H1 (cell line): ENCODE results near the gene GRID2. TPM values are rescaled to one million over a fixed set of nuclear protein-coding genes. Genes with fewer than 3 reads are reported as not detected.

Experiments used
- JUND ChIP-seq: IDR thresholded peaks from 2 replicates; pipeline ENCODE4 v1.6.1; 2011; ENCODE audit warnings: mild to moderate bottlenecking, improper control_type of control experiment, low read length
- SP1 ChIP-seq: IDR thresholded peaks from 2 replicates; pipeline ENCODE4 v1.6.1; 2011; ENCODE audit warnings: low read depth, low read length
- SP4 ChIP-seq: IDR thresholded peaks from 2 replicates; pipeline ENCODE4 v1.6.1; 2012; ENCODE audit warnings: low read length, inconsistent platforms
- polyA plus RNA-seq, 7 experiments: library from polyadenylated mRNA; depleted of rRNA in 3 of 7; stranded (reverse) in 5 of 7; unstranded in 2 of 7; fragments of >200 nt in 5 of 7; fragments of 200-250 nt in 2 of 7; gene quantifications; 1 replicate in 5 of 7; 2 replicates in 1 of 7; 4 replicates in 1 of 7; pipeline versions ENCODE4 v1.2.1 to v1.2.3, GENCODE V29; 2011 to 2013; ENCODE audit warnings: missing spikeins in 2 of 7, mixed read lengths in 2 of 7
- total RNA-seq: library from RNA; stranded (reverse); fragmentation: NEBNext Ultra II Directional; extraction: Animal tissue kit (Norgen Biotek cat#: 25700); gene quantifications from 2 replicates; pipeline ENCODE4 v1.2.1, GENCODE V29; 2021
- TF ChIP-seq, protein P1 (sequence below), 3 experiments: IDR thresholded peaks; 1 replicate in 2 of 3; 2 replicates in 1 of 3; pipeline versions ENCODE4 v1.5.1 to v1.6.1; 2011; ENCODE audit warnings: low read length in 3 of 3, mild to moderate bottlenecking in 3 of 3, inconsistent platforms in 2 of 3, low read depth in 1 of 3, moderate library complexity in 1 of 3; ENCODE audit not compliant: insufficient read depth in 1 of 3; ENCODE audit errors: control extremely low read depth in 1 of 3

The GRID2 gene
- total and polyA plus RNA-seq, 2 of the 8 experiments (the other 6 are each of a cell fraction or from before 2014, with no cell fraction given) = 31.1 to 81.9 TPM

DNA sequence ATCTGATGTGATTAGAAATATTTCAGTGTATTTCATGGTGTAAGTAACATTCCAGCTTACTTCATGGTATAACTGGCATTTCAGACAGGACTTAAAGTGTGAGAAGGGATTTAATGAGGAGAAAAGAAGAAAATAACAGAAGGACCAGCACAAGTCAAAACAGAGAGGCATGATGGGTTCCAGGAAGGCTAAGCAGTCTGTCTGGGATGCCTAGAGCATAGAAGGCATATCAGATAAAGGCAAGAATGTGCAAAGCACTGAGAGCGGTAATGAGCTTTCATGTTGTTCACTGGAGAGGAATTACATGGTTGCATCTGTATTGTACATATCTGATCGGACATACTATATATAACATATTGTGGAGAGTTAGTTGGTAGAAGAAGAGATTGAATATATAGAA, 54.2 kb downstream of the GRID2 start (continued):
- TF ChIP-seq JUND (no peak), SP1 (no peak), SP4 (no peak)
- TF ChIP-seq, protein P1, sequence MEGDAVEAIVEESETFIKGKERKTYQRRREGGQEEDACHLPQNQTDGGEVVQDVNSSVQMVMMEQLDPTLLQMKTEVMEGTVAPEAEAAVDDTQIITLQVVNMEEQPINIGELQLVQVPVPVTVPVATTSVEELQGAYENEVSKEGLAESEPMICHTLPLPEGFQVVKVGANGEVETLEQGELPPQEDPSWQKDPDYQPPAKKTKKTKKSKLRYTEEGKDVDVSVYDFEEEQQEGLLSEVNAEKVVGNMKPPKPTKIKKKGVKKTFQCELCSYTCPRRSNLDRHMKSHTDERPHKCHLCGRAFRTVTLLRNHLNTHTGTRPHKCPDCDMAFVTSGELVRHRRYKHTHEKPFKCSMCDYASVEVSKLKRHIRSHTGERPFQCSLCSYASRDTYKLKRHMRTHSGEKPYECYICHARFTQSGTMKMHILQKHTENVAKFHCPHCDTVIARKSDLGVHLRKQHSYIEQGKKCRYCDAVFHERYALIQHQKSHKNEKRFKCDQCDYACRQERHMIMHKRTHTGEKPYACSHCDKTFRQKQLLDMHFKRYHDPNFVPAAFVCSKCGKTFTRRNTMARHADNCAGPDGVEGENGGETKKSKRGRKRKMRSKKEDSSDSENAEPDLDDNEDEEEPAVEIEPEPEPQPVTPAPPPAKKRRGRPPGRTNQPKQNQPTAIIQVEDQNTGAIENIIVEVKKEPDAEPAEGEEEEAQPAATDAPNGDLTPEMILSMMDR (IDR thresholded peaks at IDR 0.05; ENCODE audit: control extremely low read depth in 1 of 3, insufficient read depth in 1 of 3, low read depth in 1 of 3, low read length in 3 of 3) = no peak
